ENCODE results near the gene GCAT. TPM values are rescaled to one million over a fixed set of nuclear protein-coding genes. Genes with fewer than 3 reads are reported as not detected.
"Not testable (repeated sequence)": the region's sequence is repeated elsewhere in the genome, so short reads cannot be mapped to it uniquely, and the experiment has no call there.

GCAT gene
- total and polyA plus RNA-seq, 2 experiments from 2014 or later = 74.2 to 97.6 TPM

DNA sequence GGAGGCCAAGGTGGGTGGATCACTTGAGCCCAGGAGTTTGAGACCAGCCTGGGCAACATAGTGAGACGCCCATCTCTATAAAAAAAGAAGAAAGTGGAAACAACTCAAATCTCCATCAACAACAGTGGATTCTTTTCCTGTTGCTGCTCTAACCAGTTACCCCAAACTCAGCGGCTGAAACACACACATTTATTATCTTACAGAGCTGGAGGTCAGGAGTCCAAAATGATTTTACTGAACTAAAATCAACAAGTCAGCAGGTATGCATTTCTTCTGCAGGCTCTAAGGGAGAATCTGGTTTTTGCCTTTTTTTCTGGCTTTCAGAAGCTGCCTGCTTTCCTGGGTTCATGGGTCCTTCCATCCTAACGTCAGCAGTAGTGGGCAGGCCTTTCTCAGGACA lies 11.7 kb upstream of the GCAT start:
- DNase-seq (ENCODE audit: low read depth in 1 of 2, low spot score in 1 of 2) = no peak
- Histone ChIP-seq H3K27ac (no peak overlapping the region), H3K36me3 (no peaks in the 10 kb centered on the region), H3K9me3 (ENCODE audit: low read depth) (no peaks in the 10 kb centered on the region), H3K4me1 (ENCODE audit: low read depth) (no peaks in the 10 kb centered on the region), H3K4me3 (no peak overlapping the region), H3K27me3 (no peaks in the 10 kb centered on the region)
- TF ChIP-seq, protein P1, sequence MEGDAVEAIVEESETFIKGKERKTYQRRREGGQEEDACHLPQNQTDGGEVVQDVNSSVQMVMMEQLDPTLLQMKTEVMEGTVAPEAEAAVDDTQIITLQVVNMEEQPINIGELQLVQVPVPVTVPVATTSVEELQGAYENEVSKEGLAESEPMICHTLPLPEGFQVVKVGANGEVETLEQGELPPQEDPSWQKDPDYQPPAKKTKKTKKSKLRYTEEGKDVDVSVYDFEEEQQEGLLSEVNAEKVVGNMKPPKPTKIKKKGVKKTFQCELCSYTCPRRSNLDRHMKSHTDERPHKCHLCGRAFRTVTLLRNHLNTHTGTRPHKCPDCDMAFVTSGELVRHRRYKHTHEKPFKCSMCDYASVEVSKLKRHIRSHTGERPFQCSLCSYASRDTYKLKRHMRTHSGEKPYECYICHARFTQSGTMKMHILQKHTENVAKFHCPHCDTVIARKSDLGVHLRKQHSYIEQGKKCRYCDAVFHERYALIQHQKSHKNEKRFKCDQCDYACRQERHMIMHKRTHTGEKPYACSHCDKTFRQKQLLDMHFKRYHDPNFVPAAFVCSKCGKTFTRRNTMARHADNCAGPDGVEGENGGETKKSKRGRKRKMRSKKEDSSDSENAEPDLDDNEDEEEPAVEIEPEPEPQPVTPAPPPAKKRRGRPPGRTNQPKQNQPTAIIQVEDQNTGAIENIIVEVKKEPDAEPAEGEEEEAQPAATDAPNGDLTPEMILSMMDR (IDR thresholded peaks at IDR 0.05; ENCODE audit: low read depth, low read length) = no peak

DNA sequence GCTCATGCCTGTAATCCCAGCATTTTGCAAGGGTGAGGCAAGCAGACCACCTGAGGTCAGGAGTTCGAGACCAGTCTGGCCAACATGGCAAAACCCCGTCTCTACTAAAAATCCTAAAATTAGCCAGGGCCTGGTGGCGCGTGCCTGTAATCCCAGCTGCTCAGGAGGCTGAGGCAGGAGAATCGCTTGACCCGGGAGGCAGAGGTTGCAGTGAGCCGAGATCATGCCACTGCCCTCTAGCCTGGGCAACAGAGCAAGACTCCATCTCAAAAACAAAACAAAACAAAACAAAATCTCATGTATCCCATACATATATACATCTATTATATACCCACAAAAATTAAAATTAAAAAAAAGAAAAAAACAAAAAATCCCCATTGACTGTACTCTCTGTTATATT lies 10.5 kb upstream of the GCAT start:
- not testable (repeated sequence) for DNase-seq (ENCODE audit: low read depth in 1 of 2, low spot score in 1 of 2); H3K4me3 ChIP-seq; H3K4me1 ChIP-seq (ENCODE audit: low read depth); H3K9me3 ChIP-seq (ENCODE audit: low read depth); H3K27me3 ChIP-seq; H3K36me3 ChIP-seq; H3K27ac ChIP-seq

GRCh38 chr22:37797874-37798500 lies 9.7 kb upstream of the GCAT start:
- TF ChIP-seq, protein P1 (IDR thresholded peaks at IDR 0.05; ENCODE audit: low read depth, low read length) = no peak
- no peaks in the 10 kb centered on the region for H3K27me3 ChIP-seq
- DNase-seq (ENCODE audit: low read depth in 1 of 2, low spot score in 1 of 2) = no peak

GRCh38 chr22:37799979-37800378 lies 7.8 kb upstream of the GCAT start:
- not testable (repeated sequence) for H3K4me1 ChIP-seq (ENCODE audit: low read depth); H3K4me3 ChIP-seq; DNase-seq (ENCODE audit: low read depth in 1 of 2, low spot score in 1 of 2); H3K9me3 ChIP-seq (ENCODE audit: low read depth); H3K27me3 ChIP-seq; H3K36me3 ChIP-seq; H3K27ac ChIP-seq

More at GRCh38 chr22:37797874-37798500, 9.7 kb upstream of the GCAT start:
- no peaks in the 10 kb centered on the region for H3K4me1 ChIP-seq (ENCODE audit: low read depth)
- no peak overlapping the region for H3K4me3 ChIP-seq
- H3K36me3 ChIP-seq = no peaks in the 10 kb centered on the region
- no peak overlapping the region for H3K27ac ChIP-seq
- H3K9me3 ChIP-seq (ENCODE audit: low read depth) = no peaks in the 10 kb centered on the region

DNA sequence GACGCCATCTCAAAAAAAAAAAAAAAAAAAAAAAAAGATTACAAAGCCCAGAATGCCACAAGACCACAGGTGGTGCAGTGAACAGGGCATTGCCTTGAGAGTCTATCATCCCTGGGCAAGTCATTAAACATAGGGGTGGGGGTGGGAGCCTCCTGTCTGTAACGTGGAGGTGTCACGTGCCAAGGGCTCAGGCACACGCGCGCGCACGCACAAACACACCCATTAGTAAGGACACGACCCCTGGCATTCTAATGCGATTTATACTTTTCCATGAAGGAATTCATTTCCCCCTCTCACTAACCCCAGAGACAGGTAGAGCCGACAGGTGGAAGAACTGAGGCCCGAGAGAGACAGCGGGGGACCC lies 5.8 kb upstream of the GCAT start:
- no peak for DNase-seq (ENCODE audit: low read depth in 1 of 2, low spot score in 1 of 2)
- Histone ChIP-seq H3K4me3 (peak overlapping the region; percentile 63), H3K27me3 (no peaks in the 10 kb centered on the region), H3K27ac (no peak overlapping the region), H3K9me3 (ENCODE audit: low read depth) (no peaks in the 10 kb centered on the region), H3K4me1 (ENCODE audit: low read depth) (peaks cover 11% of the 10 kb centered on the region), H3K36me3 (no peaks in the 10 kb centered on the region)
- TF ChIP-seq, protein P1 (IDR thresholded peaks at IDR 0.05; ENCODE audit: low read depth, low read length) = no peak

DNA sequence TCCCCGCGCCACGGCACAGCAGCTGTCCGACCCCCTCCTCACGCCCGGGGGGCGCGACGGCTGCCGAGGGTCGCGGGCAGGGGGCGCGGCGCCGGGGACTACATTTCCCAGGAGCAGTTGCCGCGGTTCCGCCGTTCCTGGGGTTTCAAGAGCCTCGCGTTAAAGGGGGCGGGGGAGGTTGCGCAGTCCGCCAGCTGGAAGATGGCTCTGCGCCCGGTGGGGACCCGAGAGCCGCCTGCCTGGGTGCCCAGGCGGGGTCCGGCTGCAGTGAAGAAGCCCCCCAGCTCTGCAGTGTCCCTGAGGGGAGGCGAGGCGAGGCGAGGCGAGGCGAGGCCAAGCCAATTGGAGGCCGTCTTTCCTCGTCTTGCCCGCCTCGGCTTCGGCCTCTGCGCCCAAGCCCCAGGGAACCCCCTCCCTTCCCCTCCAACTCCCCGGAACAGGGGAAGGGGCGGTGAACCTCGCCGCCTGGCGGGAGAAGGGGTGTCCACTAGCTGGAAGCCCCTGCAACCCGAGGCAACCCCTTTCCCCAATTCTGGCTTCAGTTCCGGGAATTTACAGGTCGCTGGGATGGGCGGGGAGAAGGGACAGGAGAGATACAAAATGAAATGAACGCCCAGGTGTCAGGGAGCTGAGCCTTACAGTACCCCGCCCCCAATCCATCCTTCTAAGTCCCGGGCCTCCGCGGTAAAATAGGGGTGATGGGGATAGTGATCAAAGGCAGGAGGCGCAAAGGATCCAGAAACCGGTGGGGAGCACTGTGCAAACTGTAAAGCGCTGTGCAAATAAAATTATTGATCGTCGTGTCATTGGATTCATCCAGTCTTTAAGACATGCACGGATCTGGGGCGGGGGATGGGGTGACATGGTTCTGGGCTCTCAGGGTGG lies 5.2 kb upstream of the GCAT start:
- peak; percentile 61 to 83 for DNase-seq (ENCODE audit: low read depth in 1 of 2, low spot score in 1 of 2)
- no peaks in the 10 kb centered on the region for H3K9me3 ChIP-seq (ENCODE audit: low read depth)
- H3K4me3 ChIP-seq = peak overlapping the region; percentile 63
- H3K4me1 ChIP-seq (ENCODE audit: low read depth) = peaks cover 11% of the 10 kb centered on the region
- no peaks in the 10 kb centered on the region for H3K36me3 ChIP-seq
- no peak overlapping the region for H3K27ac ChIP-seq
- H3K27me3 ChIP-seq = no peaks in the 10 kb centered on the region
- TF ChIP-seq, protein P1 (IDR thresholded peaks at IDR 0.05; ENCODE audit: low read depth, low read length) = no peak
